Measurements from ENCODE around the gene UGT1A10. TPM values are rescaled to one million over a fixed set of nuclear protein-coding genes. Genes with fewer than 3 reads are reported as not detected.

The UGT1A10 gene
- total RNA-seq, 1 experiment from 2014 or later, result not detected

- Histone ChIP-seq H3K4me1 (ENCODE audit: control insufficient read depth in 1 of 2, insufficient read depth in 2 of 2, low read length in 2 of 2) (no peaks in the 10 kb centered on the region), H3K4me2 (ENCODE audit: low read length) (no peak overlapping the region), H3K9me3 (ENCODE audit: control insufficient read depth in 1 of 2, insufficient read depth in 1 of 2, low read depth in 1 of 2, low read length in 2 of 2) (no peaks in the 10 kb centered on the region), H2AFZ (ENCODE audit: low read depth, low read length, poor library complexity, severe bottlenecking) (no peak overlapping the region), H3K4me3 (replicated peaks in 1 of 2; ENCODE audit: low read depth in 1 of 2, low read length in 2 of 2) (no peak overlapping the region), H3K27me3 (ENCODE audit: insufficient read depth, low read length) (no peaks in the 10 kb centered on the region), H3K79me2 (ENCODE audit: insufficient read depth, low read length) (no peaks in the 10 kb centered on the region), H3K27ac (ENCODE audit: low read depth, low read length) (no peak overlapping the region), H4K20me1 (ENCODE audit: insufficient read depth) (no peaks in the 10 kb centered on the region), H3K9me2 (ENCODE audit: insufficient read depth) (0 out of 2 replicates have a peak, but pooled peaks cover 2% of the 10 kb centered on the region), H3K36me3 (ENCODE audit: control insufficient read depth in 1 of 2, insufficient read depth in 2 of 2, low read length in 2 of 2) (no peaks in the 10 kb centered on the region), H3K9ac (ENCODE audit: low read length) (no peak overlapping the region)
- ChIA-PET RAD21 (ENCODE audit: low non-redundant PET in 1 of 2, low total read pairs in 2 of 2, uncharacterized antibody in 2 of 2, unreplicated experiment in 2 of 2) (no interaction called here), POLR2A (no interaction called here), CTCF (no interaction called here)
- no peak for TF ChIP-seq CEBPB (IDR thresholded peaks at IDR 0.05; ENCODE audit: low read depth)
- no peak for TF ChIP-seq ZNF274 (IDR thresholded peaks at IDR 0.05; ENCODE audit: low read depth, low read length)
- no peak for TF ChIP-seq SP1 (IDR thresholded peaks at IDR 0.05; ENCODE audit: low read depth)
- no peak for TF ChIP-seq ZBTB33 (IDR thresholded peaks at IDR 0.05; ENCODE audit: extremely low read depth, insufficient replicate concordance, low read length)
- no peak for TF ChIP-seq POLR2AphosphoS5 (IDR thresholded peaks at IDR 0.05; ENCODE audit: low read depth, low read length)
- no peak for TF ChIP-seq TCF7L2 (IDR thresholded peaks at IDR 0.05; ENCODE audit: borderline replicate concordance, extremely low read depth, insufficient read depth, insufficient read length)
- no peak for TF ChIP-seq EZH2 (IDR thresholded peaks at IDR 0.05)
- no peak for TF ChIP-seq REST (IDR thresholded peaks at IDR 0.05; ENCODE audit: low read depth)
- DNase-seq (ENCODE audit: low read depth, low spot score) (no peak), ATAC-seq (no peak)
- intact Hi-C loops (cut with micrococcal nuclease), result no loop called here
- no TSS peak for BruUV-seq (replicated peaks)
Measured at GRCh38 chr2:233597522-233597921, 38.7 kb upstream of the UGT1A10 start.

Measured in HCT116 (cell line).